MG63 (cell line): ENCODE data around the gene BPIFB2. TPM values are rescaled to one million over a fixed set of nuclear protein-coding genes. Genes with fewer than 3 reads are reported as not detected.

Experiments
- DNase-seq: peaks from one replicate; pipeline ENCODE4 v3.0.0-alpha.2; 2020
- H3K27me3 ChIP-seq: fragments of 250-450 bp; sonication (Bioruptor Pico); 2 replicates; pipeline ENCODE4 v1.5.1; 2020; ENCODE audit warnings: mild to moderate bottlenecking, moderate library complexity
- H3K36me3 ChIP-seq: fragments of 250-450 bp; sonication (Bioruptor Pico); 2 replicates; pipeline ENCODE4 v1.5.1; 2020; ENCODE audit warnings: mild to moderate bottlenecking, moderate library complexity
- H3K4me3 ChIP-seq: fragments of 250-450 bp; sonication (Bioruptor Pico); 2 replicates; pipeline ENCODE4 v1.5.1; 2020; ENCODE audit warnings: mild to moderate bottlenecking, moderate library complexity
- H3K9me3 ChIP-seq: fragments of 250-450 bp; sonication (Bioruptor Pico); 2 replicates; pipeline ENCODE4 v1.5.1; 2020; ENCODE audit warnings: mild to moderate bottlenecking, moderate library complexity
- total RNA-seq: library from RNA; depleted of rRNA; stranded (reverse); fragments of >200 nt; shearing (Covaris generic); gene quantifications from 2 replicates; pipeline ENCODE4 v1.2.3, GENCODE V29; 2014; ENCODE audit warnings: low replicate concordance

The BPIFB2 gene
- total RNA-seq, 1 experiment from 2014 or later: not detected

GRCh38 chr20:32991792-32992641 lies 15.5 kb upstream of the BPIFB2 start:
- H3K27me3 ChIP-seq: no peaks in the 10 kb centered on the region
- no peaks in the 10 kb centered on the region for H3K36me3 ChIP-seq
- no peaks in the 10 kb centered on the region; the same call in 1 of the 2 replicates for H3K9me3 ChIP-seq
- no peak for DNase-seq
- no peak overlapping the region for H3K4me3 ChIP-seq

GRCh38 chr20:32993496-32994050 lies 13.9 kb upstream of the BPIFB2 start:
- H3K9me3 ChIP-seq: no peaks in the 10 kb centered on the region; the same call in 1 of the 2 replicates
- no peak for DNase-seq
- no peak overlapping the region for H3K4me3 ChIP-seq
- no peaks in the 10 kb centered on the region for H3K27me3 ChIP-seq
- no peaks in the 10 kb centered on the region for H3K36me3 ChIP-seq

GRCh38 chr20:32995802-32996201 lies 11.7 kb upstream of the BPIFB2 start:
- no peaks in the 10 kb centered on the region; the same call in 1 of the 2 replicates for H3K9me3 ChIP-seq
- no peak for DNase-seq

GRCh38 chr20:32997431-32997830 lies 10.1 kb upstream of the BPIFB2 start:
- Histone ChIP-seq H3K36me3 (no peaks in the 10 kb centered on the region), H3K9me3 (no peaks in the 10 kb centered on the region; the same call in 1 of the 2 replicates), H3K27me3 (no peaks in the 10 kb centered on the region), H3K4me3 (no peak overlapping the region)
- no peak for DNase-seq

More at GRCh38 chr20:32995802-32996201, 11.7 kb upstream of the BPIFB2 start:
- no peaks in the 10 kb centered on the region for H3K36me3 ChIP-seq
- H3K27me3 ChIP-seq: no peaks in the 10 kb centered on the region
- no peak overlapping the region for H3K4me3 ChIP-seq

GRCh38 chr20:32999603-33000250 lies 7.8 kb upstream of the BPIFB2 start:
- no peak overlapping the region for H3K4me3 ChIP-seq
- no peak for DNase-seq
- H3K9me3 ChIP-seq: no peaks in the 10 kb centered on the region; the same call in 1 of the 2 replicates
- H3K36me3 ChIP-seq: no peaks in the 10 kb centered on the region
- no peaks in the 10 kb centered on the region for H3K27me3 ChIP-seq

- Histone ChIP-seq H3K9me3 (no peaks in the 10 kb centered on the region; the same call in none of the 2 replicates), H3K27me3 (no peaks in the 10 kb centered on the region), H3K4me3 (no peak overlapping the region), H3K36me3 (no peaks in the 10 kb centered on the region)
- DNase-seq: no peak
Measured at GRCh38 chr20:33000802-33001466, 6.6 kb upstream of the BPIFB2 start.

GRCh38 chr20:33002087-33002808 lies 5.3 kb upstream of the BPIFB2 start:
- Histone ChIP-seq H3K4me3 (no peak overlapping the region), H3K9me3 (no peaks in the 10 kb centered on the region; the same call in none of the 2 replicates), H3K36me3 (no peaks in the 10 kb centered on the region), H3K27me3 (no peaks in the 10 kb centered on the region)
- no peak for DNase-seq

GRCh38 chr20:33004141-33004751 lies 3.3 kb upstream of the BPIFB2 start, which contains the start of gene SUN5:
SUN5 (minus strand) TSS chr20:33004433; CDS start chr20:33004340, 93 bp downstream.
- DNase-seq: no peak
- H3K36me3 ChIP-seq: no peaks in the 10 kb centered on the region
- H3K4me3 ChIP-seq: no peak within 1 kb of the TSS

GRCh38 chr20:33005132-33005566 lies 2.4 kb upstream of the BPIFB2 start:
- Histone ChIP-seq H3K36me3 (no peaks in the 10 kb centered on the region), H3K27me3 (no peaks in the 10 kb centered on the region), H3K4me3 (no peak overlapping the region), H3K9me3 (no peaks in the 10 kb centered on the region; the same call in none of the 2 replicates)
- DNase-seq: no peak

More at GRCh38 chr20:33004141-33004751, 3.3 kb upstream of the BPIFB2 start, which contains the start of gene SUN5:
- H3K9me3 ChIP-seq: no peaks in the 10 kb centered on the region; the same call in none of the 2 replicates
- H3K27me3 ChIP-seq: no peaks in the 10 kb centered on the region

- H3K4me3 ChIP-seq: no peak overlapping the region
- H3K27me3 ChIP-seq: no peaks in the 10 kb centered on the region
- no peaks in the 10 kb centered on the region; the same call in none of the 2 replicates for H3K9me3 ChIP-seq
- no peak for DNase-seq
- H3K36me3 ChIP-seq: no peaks in the 10 kb centered on the region
Measured at GRCh38 chr20:33005908-33006775, 1.4 kb upstream of the BPIFB2 start.

- H3K36me3 ChIP-seq: no peaks in the 10 kb centered on the region
- H3K4me3 ChIP-seq: no peak overlapping the region
- no peaks in the 10 kb centered on the region for H3K27me3 ChIP-seq
- no peaks in the 10 kb centered on the region; the same call in none of the 2 replicates for H3K9me3 ChIP-seq
- DNase-seq: no peak
Measured at GRCh38 chr20:33006776-33007375, 628 bp upstream of the BPIFB2 start.

GRCh38 chr20:33008336-33009213 lies 1.1 kb downstream of the BPIFB2 start:
- H3K27me3 ChIP-seq: no peaks in the 10 kb centered on the region
- H3K9me3 ChIP-seq: no peaks in the 10 kb centered on the region; the same call in none of the 2 replicates
- H3K36me3 ChIP-seq: no peaks in the 10 kb centered on the region
- no peak for DNase-seq
- H3K4me3 ChIP-seq: no peak overlapping the region

GRCh38 chr20:33009214-33010132 lies 2.0 kb downstream of the BPIFB2 start:
- no peak for DNase-seq
- no peaks in the 10 kb centered on the region for H3K27me3 ChIP-seq
- no peaks in the 10 kb centered on the region; the same call in none of the 2 replicates for H3K9me3 ChIP-seq
- H3K36me3 ChIP-seq: no peaks in the 10 kb centered on the region
- H3K4me3 ChIP-seq: no peak overlapping the region
